Measurements from ENCODE around the gene HAVCR2.

DNA sequence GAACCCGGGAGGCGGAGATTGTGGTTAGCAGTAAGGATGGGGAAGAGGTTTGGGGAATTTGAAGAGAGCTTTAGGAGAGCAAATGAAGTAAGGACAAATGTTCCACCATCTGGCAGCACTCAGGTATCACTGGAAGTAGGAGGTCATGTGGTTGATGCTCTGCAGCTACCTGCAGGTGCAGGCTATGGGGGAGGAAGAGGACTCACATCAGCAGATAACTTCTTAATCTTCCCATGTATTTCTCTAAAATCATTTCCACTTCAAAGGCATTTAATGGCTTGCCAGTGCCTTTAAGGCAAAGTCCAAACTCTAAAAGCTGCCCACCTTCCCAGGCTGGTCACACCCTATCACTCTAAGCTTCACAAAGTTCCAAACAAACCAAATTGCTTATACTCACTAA, 41.8 kb downstream of the HAVCR2 start:
- TF ChIP-seq POLR2AphosphoS5 (IDR thresholded peaks at IDR 0.05; ENCODE audit: insufficient read depth in 1 of 2, low read depth in 1 of 2): no peak
- TF ChIP-seq, protein P1, sequence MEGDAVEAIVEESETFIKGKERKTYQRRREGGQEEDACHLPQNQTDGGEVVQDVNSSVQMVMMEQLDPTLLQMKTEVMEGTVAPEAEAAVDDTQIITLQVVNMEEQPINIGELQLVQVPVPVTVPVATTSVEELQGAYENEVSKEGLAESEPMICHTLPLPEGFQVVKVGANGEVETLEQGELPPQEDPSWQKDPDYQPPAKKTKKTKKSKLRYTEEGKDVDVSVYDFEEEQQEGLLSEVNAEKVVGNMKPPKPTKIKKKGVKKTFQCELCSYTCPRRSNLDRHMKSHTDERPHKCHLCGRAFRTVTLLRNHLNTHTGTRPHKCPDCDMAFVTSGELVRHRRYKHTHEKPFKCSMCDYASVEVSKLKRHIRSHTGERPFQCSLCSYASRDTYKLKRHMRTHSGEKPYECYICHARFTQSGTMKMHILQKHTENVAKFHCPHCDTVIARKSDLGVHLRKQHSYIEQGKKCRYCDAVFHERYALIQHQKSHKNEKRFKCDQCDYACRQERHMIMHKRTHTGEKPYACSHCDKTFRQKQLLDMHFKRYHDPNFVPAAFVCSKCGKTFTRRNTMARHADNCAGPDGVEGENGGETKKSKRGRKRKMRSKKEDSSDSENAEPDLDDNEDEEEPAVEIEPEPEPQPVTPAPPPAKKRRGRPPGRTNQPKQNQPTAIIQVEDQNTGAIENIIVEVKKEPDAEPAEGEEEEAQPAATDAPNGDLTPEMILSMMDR (IDR thresholded peaks at IDR 0.05): no peak
